Stimulated activated CD8-positive, alpha-beta memory T cell treated with anti-CD3 and anti-CD28 coated beads, Interleukin-15, amount 100 ng/mL, for 24 hours (primary cell): ENCODE data around the gene CETN1.

Experiments
- DNase-seq: peaks from one replicate; pipeline ENCODE4 v3.0.0-alpha.2; 2020; ENCODE audit warnings: low read depth

CETN1 gene

DNA sequence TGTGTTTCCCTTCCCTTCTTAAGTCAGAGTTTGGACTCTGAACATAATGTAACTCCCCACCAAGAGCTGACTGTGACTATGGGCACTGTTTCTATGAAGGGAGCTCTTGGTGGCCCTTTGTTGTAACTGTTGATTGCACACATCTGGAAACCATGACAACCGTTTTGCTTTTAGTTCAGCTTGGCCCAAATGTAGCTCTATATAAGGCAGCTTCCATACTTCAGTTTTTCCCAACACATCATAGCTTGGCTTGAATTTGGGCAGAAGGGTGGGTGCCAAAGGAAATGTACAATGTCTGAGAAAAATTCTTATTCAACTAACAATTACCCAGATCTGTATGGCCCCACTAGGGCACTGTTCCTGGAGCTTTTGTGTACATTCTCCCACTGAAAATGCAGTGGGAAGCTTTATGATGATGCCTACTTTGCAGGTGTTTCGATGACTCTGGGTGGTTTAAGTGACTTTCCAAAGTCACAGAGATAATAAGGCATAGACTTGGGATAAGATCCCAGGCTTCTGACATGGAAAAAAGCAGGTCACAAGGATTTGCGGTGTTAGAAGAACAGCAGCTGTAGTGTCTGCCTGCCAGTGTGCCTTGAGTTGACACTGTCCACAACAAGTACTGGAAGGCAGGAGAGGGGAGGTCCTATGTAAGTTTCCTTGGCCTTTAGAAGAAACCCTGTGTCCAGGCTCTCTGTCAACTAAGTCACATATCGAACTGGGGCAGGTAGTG, 2.4 kb upstream of the CETN1 start:
- DNase-seq, result no peak

GRCh38 chr18:579238-579637, 942 bp upstream of the CETN1 start:
- no peak for DNase-seq

- no peak for DNase-seq
Observed at GRCh38 chr18:581096-581495, 916 bp downstream of the CETN1 start.

DNA sequence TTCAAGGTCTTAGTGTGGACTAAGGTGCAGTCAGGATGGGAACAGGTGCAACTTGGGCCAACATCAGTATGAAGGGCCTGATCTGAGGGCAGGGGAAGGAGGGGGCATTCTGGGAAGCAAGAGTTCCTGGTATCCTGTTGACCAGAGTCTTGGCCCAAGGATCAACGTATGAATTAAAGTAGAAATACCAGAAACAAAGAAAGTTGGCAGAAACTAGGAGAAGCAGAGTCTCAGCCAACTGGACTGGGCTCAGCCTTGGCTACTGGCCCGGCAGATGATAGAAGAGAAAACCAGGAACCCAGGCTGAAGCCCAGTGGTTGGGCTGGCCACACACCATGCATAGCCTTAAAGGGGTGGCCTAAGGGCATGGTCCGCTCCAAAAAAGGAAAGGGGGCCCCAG, 2.3 kb downstream of the CETN1 start:
- DNase-seq, result no peak

DNA sequence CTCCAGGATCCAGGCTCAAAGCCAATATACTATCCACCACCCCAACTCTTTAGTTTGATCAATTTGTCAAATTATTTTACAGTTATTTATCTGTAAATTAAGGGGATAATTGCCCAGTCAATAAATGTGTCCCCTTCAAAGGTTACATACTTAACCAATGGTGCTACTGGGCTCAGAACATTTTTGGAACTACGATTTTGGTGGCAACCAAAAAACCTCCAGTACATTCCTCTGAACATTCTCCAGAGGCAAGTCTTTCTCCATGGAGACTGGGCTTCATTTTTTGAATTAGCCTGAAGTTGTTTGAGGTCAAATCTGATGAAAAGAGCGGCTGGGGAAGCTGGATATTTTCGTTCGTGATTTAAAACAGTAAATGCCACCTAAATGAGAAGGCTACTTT, 14.9 kb downstream of the CETN1 start:
- DNase-seq, result no peak

DNA sequence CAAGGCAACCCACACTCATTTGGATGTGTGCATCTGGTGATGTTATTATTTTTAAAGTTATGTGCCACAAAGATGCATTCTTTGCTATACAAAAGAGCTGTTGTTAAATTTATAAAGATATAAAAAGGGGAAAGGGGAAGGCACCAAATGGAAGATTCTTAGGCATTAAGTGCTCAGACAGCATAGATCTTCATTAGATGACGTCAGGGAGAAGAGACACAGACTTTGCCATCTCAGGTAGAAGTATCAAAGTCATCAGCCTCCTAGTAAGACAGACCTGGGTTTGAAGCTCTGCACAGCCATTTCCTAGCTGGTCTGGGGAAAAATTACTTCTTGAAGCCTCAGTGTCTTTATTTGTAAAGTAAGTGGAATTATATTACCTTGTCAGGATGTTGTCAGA, 15.4 kb downstream of the CETN1 start:
- DNase-seq, result no peak

GRCh38 chr18:596288-596881, 16.2 kb downstream of the CETN1 start:
- DNase-seq, result no peak

- no peak for DNase-seq
Observed at GRCh38 chr18:598124-598589, 18.0 kb downstream of the CETN1 start.

DNA sequence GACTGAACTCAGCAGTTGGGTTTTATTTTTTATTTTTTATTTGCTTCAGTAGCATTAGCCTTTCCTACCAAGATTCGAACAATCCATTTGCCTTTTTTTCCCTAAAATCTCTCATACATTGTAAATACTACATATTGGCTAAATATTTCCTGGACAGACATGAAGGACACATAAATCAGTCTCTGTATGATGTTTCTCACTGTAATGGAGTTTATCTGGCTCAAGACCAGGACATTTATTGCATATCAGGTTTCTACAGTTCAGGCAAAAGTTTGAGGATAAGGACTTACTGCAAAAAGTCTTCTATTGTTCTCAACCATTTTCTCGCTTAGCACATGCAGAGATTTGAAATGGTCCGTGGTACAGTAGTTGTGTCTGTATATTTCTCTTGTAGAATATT, 19.9 kb downstream of the CETN1 start:
- DNase-seq, result no peak

DNA sequence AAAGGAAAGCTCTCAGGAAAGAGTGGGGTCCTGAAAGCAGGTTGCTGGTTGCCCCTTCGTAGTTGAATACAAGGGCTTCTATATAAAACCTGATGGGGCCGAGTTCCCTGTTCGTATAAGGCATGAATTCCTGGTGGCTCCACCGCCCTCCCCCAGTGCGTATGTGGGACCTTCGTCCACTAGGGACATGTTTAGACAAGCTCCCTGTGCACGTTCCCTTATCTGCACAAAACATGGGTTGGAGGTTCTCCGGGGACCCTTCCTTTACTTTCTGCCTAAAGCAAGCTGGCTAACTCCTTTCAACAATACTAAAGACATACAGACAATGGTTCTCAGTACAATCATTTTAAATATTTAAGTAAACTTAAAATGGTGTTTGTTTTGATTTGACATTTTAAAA, 24.6 kb downstream of the CETN1 start:
- DNase-seq, result no peak

DNA sequence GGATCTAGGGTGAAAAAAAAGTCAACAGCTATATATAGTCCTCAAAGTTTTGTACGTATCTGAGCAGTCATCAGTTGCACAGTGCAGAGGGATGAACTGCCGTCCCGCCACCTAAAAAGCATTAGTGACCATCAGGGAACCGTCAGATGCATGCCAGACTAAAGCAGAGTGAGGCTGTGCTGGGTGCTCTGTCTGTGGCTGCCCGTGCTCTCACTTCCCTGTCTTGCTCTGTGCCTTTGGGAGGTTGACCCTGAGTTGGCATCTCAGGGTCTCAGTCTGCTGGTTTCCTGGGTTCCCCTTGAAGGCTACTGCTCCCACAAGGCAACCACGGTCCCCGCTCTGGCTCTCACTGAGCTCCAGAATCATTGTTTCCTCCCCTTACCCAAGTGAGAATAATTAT, 27.8 kb downstream of the CETN1 start:
- DNase-seq, result no peak

DNA sequence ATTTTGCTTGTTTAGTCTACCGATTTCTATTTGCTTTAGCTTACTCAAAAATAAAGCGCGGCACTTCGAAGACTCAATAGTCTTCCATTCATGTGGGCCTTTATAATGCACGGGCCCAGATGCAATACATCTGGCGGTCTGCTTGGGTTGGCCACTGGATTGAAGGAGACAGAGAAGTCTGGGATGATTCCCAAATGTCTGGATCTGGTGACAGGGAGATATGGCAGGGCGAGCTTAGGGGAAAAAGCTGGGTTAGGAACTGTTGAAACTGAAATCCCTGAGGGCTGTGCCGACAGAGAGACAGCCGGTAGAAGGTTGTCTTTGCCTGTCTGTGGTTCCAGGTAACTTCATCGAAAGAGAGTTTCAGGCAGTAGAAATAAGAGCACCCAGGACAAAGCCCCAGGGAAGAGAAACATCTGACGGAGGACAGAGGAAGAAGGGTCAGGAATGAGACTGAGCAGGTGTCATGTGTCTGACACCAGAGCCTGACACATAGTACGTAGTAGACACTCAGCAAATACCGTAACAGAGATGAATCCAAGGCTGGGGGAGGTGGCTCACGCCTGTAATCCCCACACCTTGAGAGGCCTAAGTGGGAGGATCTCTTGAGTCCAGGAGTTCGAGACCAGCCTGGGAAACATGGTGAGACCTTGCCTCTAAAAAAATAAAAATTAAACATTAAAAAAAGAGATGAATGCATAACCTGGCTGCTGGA, 30.2 kb downstream of the CETN1 start:
- no peak for DNase-seq

GRCh38 chr18:612156-612555, 32.0 kb downstream of the CETN1 start:
- no peak for DNase-seq

DNA sequence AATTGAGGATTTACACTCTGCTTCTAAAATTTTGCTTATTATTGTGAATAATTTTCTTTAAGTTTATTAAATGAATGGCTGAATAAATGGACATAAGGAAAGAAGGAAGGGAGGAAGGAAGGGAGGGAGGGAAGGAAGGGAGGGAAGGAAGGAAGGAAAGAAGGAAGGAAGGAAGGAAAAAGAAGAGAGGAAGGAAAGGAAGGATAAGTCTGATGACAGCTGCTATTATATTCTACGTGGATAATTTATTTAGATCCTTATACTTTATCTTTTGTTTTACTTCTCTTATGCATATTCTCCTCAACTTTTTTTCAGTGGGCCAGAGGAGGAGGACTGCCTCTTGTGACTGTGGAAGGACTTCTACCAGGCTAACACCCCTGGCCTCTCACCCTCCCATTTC, 34.0 kb downstream of the CETN1 start:
- DNase-seq, result no peak

GRCh38 chr18:615092-615521, 34.9 kb downstream of the CETN1 start:
- no peak for DNase-seq

DNA sequence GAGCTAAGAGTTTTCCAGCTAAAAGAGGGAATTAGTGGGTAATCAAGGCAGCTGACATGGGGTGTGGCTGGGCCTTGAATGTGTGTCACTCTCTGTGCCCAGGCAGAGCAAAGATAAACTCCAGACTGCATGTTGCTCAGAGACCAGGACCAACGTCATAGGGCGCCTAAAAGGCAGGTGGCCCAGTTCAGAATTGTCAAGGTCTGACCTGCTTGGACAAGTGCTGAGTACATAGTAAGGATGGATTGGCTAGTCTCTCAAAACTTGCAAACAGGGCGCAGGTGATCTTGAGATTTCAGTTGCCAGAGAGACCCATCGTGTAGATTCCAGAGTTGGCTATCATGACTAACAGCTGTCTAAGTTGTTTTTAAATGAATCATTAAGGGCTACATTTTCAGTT, 35.6 kb downstream of the CETN1 start:
- no peak for DNase-seq

- DNase-seq, result no peak
Observed at GRCh38 chr18:616380-616995, 36.3 kb downstream of the CETN1 start.

GRCh38 chr18:617970-618504, 37.9 kb downstream of the CETN1 start:
- no peak for DNase-seq

DNA sequence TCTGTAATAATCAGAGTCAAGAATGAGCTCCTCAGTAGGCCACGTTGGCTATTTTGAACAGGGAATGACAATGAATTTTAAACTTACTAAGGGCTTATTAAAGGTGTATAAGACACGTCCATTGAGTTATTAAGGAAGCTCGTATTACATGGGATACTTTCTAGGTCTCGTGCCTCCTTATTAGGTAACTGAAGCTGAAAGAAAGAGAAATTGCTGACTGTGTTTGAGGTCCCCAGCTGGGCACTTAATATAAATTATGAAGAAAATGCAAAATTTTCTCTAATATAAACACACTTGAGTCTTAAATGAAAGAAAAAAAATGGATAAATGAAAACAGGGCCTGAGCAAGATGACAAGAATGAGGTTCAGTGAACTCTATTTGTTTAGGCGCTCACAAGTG, 38.4 kb downstream of the CETN1 start:
- no peak for DNase-seq

- no peak for DNase-seq
Observed at GRCh38 chr18:621291-622043, 41.3 kb downstream of the CETN1 start.

DNA sequence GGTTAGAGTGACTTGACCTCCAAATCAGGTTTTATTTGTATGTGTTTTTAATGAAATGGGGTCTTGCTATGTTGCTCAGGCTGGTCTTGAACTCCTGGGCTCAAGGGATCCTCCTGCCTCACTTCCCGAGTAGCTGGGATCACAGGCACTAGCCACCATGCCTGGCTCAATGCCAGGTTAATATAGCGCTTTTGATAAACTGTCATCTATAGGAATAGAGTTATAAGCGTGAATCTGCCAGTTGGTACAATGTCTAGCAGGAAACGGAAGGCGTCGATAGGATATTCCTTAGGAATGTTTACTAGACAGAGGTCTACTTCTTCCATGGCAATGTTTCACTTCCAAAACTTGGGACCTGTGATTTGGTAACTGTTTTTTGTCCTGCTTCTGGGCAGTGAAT, 42.1 kb downstream of the CETN1 start:
- DNase-seq, result no peak
